Panc1 (cell line): ENCODE measurements around the gene KBTBD4. TPM values are rescaled to one million over a fixed set of nuclear protein-coding genes. Genes with fewer than 3 reads are reported as not detected.

ENCODE experiments used
- ATAC-seq: fragments of 200-7000 bp; cut with Tn5 transposase; 2 replicates; pipeline ENCODE4 v1.9.1; 2020; ENCODE audit warnings: mild to moderate bottlenecking, moderate library complexity
- BruUV-seq: library from RNA; stranded (reverse); fragments of 400-500 nt; replicated peaks from 2 replicates; lab custom pipeline; 2021; lab: Mats Ljungman, UMichigan
- CTCF ChIA-PET: fragments of 300-600 bp; sonication (Branson Sonifier 250); formaldehyde crosslinking; loops from one replicate; lab custom pipeline; 2022; ENCODE audit warnings: antibody characterized with exemption; lab: Charles Lee
- POLR2A ChIA-PET: fragments of 300-600 bp; sonication (Branson Sonifier 250); formaldehyde crosslinking; loops from one replicate; lab custom pipeline; 2022; ENCODE audit warnings: antibody characterized with exemption; lab: Charles Lee
- DNase-seq: peaks from one replicate; pipeline ENCODE4 v3.0.0-alpha.2; 2010; ENCODE audit warnings: low read depth, low spot score
- H3K27ac ChIP-seq: 2 replicates; pipeline ENCODE4 v1.5.1; 2011; ENCODE audit warnings: mild to moderate bottlenecking, low read length, inconsistent platforms
- H3K27me3 ChIP-seq: fragments of 200-500 bp; sonication (Bioruptor generic); 2 replicates; pipeline ENCODE4 v1.6.0; 2014; ENCODE audit warnings: low read length, inconsistent platforms; ENCODE audit not compliant: control insufficient read depth, insufficient read depth
- H3K36me3 ChIP-seq: fragments of 200-500 bp; sonication (Bioruptor generic); 2 replicates; pipeline ENCODE4 v1.5.1; 2014; ENCODE audit warnings: inconsistent platforms, mild to moderate bottlenecking, low read length, moderate library complexity; ENCODE audit not compliant: control insufficient read depth, insufficient read depth
- H3K4me1 ChIP-seq: 2 replicates; pipeline ENCODE4 v1.5.1; 2011; ENCODE audit warnings: inconsistent platforms, mild to moderate bottlenecking, low read length, moderate library complexity; ENCODE audit not compliant: control insufficient read depth, insufficient read depth
- H3K4me3 ChIP-seq, 2 experiments: 2 replicates each; pipeline ENCODE4 v1.5.1; 2011 to 2012; ENCODE audit warnings: low read depth in 2 of 2, low read length in 2 of 2, mild to moderate bottlenecking in 2 of 2, inconsistent platforms in 1 of 2, moderate library complexity in 1 of 2
- H3K9me3 ChIP-seq: fragments of 200-500 bp; sonication (Bioruptor generic); 2 replicates; pipeline ENCODE4 v1.5.1; 2014; ENCODE audit warnings: low read depth, mild to moderate bottlenecking, inconsistent platforms, low read length, moderate library complexity; ENCODE audit not compliant: control insufficient read depth, insufficient read depth
- CTCF ChIP-seq: fragments of 450-650 bp; IDR thresholded peaks from 2 replicates; pipeline ENCODE4 v1.5.1; 2017; ENCODE audit warnings: mild to moderate bottlenecking
- POLR2AphosphoS5 ChIP-seq: IDR thresholded peaks from 2 replicates; pipeline ENCODE4 v1.6.1; 2012; ENCODE audit warnings: mild to moderate bottlenecking, low read depth, low read length, moderate library complexity
- REST ChIP-seq, 2 experiments: IDR thresholded peaks; 2 replicates each; pipeline ENCODE4 v1.6.1; 2011 to 2012; ENCODE audit warnings: low read depth in 2 of 2, control low read depth in 1 of 2, low read length in 1 of 2, mild to moderate bottlenecking in 1 of 2, moderate library complexity in 1 of 2; ENCODE audit not compliant: insufficient read depth in 1 of 2
- SIN3A ChIP-seq: IDR thresholded peaks from 2 replicates; pipeline ENCODE4 v1.6.1; 2012; ENCODE audit warnings: low read depth, mild to moderate bottlenecking, low read length, moderate library complexity, borderline replicate concordance; ENCODE audit not compliant: insufficient read depth
- TCF7L2 ChIP-seq: IDR thresholded peaks from 2 replicates; pipeline ENCODE4 v1.6.1; 2011; ENCODE audit warnings: mild to moderate bottlenecking, low read depth, low read length, inconsistent platforms
- in situ Hi-C: cut with HindIII; loops from 2 replicates; pipeline ENCODE4 v1.10.0; 2016; ENCODE audit warnings: low sequenced_read_pairs, low pct_unique_long_range_greater_than_20kb
- intact Hi-C: fragments of 100-400 bp; cut with micrococcal nuclease; formaldehyde crosslinking; loops from one replicate; pipeline ENCODE4 v1.10.0; 2022; ENCODE audit not compliant: unreplicated experiment
- total RNA-seq: library from RNA; stranded (reverse); gene quantifications from one replicate; pipeline ENCODE4 v1.2.1, GENCODE V29; 2021; ENCODE audit not compliant: unreplicated experiment

The KBTBD4 gene
- total RNA-seq, 1 experiment from 2014 or later: 23.2 TPM

GRCh38 chr11:47552056-47552565, 26.7 kb downstream of the KBTBD4 start:
- ATAC-seq: peak; percentile 31
- CTCF ChIA-PET: interaction anchor here (0.7 kb wide), 2 partner anchors 30 to 170 kb away, joined by 8 to 11 read pairs; no protein-coding TSS in a partner anchor
- H3K36me3 ChIP-seq: peaks cover 15% of the 10 kb centered on the region
- H3K4me1 ChIP-seq: peaks cover 19% of the 10 kb centered on the region
- H3K9me3 ChIP-seq: no peaks in the 10 kb centered on the region
- intact Hi-C loops: no loop called here
- POLR2A ChIA-PET: interaction anchor here (0.7 to 1.2 kb wide), 4 partner anchors 17 to 1618 kb away, joined by 6 to 13 read pairs (median 9); partner anchors contain the start of genes KBTBD4 and NDUFS3
- H3K4me3 ChIP-seq: peak overlapping the region; percentile 75 to 97
- no peak for TF ChIP-seq POLR2AphosphoS5
- no peak for TF ChIP-seq CTCF
- TF ChIP-seq TCF7L2: 0 out of 2 replicates have a peak, but pooled peaks have one; percentile 12
- TF ChIP-seq REST (IDR thresholded peaks at IDR 0.05; ENCODE audit: insufficient read depth in 1 of 2, low read depth in 2 of 2, low read length in 1 of 2): no peak
- H3K27me3 ChIP-seq: no peaks in the 10 kb centered on the region
- no TSS peak for BruUV-seq
- in situ Hi-C loops: no loop called here
- peak overlapping the region; percentile 98 for H3K27ac ChIP-seq
- DNase-seq: no peak

GRCh38 chr11:47551086-47551485, 27.7 kb downstream of the KBTBD4 start:
- ChIA-PET POLR2A (interaction anchor here (0.7 to 1.2 kb wide), 3 partner anchors 18 to 1617 kb away, joined by 6 to 13 read pairs (median 11); partner anchors contain the start of genes KBTBD4 and NDUFS3), CTCF (interaction anchor here (0.7 to 1.0 kb wide), 2 partner anchors 11 to 42 kb away, joined by 3 read pairs; no protein-coding TSS in a partner anchor)
- peak; percentile 25 for DNase-seq
- Histone ChIP-seq H3K27ac (peak overlapping the region; percentile 98), H3K36me3 (peaks cover 15% of the 10 kb centered on the region), H3K4me3 (peak overlapping the region; percentile 75 to 97), H3K4me1 (peaks cover 19% of the 10 kb centered on the region), H3K27me3 (no peaks in the 10 kb centered on the region), H3K9me3 (no peaks in the 10 kb centered on the region)
- no peak for ATAC-seq
- TF ChIP-seq POLR2AphosphoS5 (no peak), SIN3A (no peak), CTCF (no peak), TCF7L2 (no peak), REST (IDR thresholded peaks at IDR 0.05; ENCODE audit: insufficient read depth in 1 of 2, low read depth in 2 of 2, low read length in 1 of 2) (no peak)
- no TSS peak for BruUV-seq
- in situ Hi-C loops: no loop called here
- intact Hi-C loops: no loop called here
